ENCODE results near the gene SPATA13.

SPATA13 gene

DNA sequence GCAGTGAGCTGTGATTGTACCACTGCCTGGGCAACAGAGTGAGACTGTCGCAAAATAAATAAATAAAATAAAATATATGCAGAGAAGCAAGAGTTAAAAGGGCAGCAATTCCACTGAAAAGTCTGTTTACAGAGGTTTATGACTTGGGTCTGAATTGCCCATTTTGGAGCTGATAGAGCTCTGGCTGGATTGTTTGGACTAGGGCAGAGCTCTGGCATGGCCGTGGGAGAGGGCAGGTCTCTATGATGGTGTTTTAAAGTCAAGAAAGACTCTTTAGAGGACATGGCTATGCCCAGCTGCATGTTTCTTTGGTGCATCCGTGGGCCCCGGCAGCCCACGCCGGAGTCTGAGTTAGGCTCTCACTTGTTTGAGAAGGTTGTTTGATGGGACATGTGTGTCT lies 84.3 kb downstream of the SPATA13 start:
- H3K4me3 ChIP-seq (ENCODE audit: low read depth, low read length) = no peak overlapping the region
- TF ChIP-seq, protein P1, sequence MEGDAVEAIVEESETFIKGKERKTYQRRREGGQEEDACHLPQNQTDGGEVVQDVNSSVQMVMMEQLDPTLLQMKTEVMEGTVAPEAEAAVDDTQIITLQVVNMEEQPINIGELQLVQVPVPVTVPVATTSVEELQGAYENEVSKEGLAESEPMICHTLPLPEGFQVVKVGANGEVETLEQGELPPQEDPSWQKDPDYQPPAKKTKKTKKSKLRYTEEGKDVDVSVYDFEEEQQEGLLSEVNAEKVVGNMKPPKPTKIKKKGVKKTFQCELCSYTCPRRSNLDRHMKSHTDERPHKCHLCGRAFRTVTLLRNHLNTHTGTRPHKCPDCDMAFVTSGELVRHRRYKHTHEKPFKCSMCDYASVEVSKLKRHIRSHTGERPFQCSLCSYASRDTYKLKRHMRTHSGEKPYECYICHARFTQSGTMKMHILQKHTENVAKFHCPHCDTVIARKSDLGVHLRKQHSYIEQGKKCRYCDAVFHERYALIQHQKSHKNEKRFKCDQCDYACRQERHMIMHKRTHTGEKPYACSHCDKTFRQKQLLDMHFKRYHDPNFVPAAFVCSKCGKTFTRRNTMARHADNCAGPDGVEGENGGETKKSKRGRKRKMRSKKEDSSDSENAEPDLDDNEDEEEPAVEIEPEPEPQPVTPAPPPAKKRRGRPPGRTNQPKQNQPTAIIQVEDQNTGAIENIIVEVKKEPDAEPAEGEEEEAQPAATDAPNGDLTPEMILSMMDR (IDR thresholded peaks at IDR 0.05; ENCODE audit: low read depth, low read length) = no peak

DNA sequence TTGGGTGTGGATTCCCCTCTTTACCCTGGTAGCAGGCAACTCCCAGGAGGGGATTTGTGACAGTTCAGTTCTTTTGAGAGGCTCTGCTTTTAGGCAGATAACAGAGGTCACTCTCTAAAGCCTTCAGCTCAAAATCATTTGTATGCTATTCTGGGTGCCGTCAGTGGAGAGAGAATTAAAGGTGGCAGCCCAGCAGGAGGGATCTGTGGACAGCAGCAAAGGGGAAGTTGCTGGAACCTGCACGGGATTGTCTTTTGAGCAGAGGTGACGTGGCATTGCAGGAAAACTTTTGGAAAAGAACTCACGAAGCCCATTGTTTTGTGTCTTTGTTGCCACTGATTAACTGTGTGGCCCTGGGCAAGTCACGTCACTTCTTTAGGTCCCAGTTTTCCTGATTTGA lies 86.5 kb downstream of the SPATA13 start:
- no peak overlapping the region for H3K4me3 ChIP-seq (ENCODE audit: low read depth, low read length)

DNA sequence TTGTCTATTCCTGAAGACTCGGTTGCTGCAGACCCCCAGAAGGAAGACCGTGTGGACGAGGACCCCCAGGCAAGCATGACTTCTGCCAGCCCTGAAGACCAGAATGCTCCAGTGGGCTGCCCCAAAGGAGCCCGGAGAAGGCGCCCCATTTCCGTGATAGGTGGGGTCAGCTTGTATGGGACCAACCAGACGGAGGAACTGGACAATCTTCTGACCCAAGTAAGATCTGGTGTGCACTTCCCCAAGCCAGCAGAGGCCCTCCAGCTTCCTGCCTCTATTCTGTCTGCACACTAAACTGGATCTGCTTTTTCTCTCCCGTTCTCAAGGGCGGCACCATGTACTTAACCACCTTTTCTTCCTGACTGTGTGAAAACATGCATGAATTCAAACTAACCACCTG lies 89.1 kb downstream of the SPATA13 start:
- H3K4me3 ChIP-seq (ENCODE audit: low read depth, low read length) = no peak overlapping the region
- TF ChIP-seq, protein P1 (IDR thresholded peaks at IDR 0.05; ENCODE audit: low read depth, low read length) = no peak

More for the DNA sequence above, 86.5 kb downstream of the SPATA13 start:
- TF ChIP-seq, protein P1 (IDR thresholded peaks at IDR 0.05; ENCODE audit: low read depth, low read length) = no peak

DNA sequence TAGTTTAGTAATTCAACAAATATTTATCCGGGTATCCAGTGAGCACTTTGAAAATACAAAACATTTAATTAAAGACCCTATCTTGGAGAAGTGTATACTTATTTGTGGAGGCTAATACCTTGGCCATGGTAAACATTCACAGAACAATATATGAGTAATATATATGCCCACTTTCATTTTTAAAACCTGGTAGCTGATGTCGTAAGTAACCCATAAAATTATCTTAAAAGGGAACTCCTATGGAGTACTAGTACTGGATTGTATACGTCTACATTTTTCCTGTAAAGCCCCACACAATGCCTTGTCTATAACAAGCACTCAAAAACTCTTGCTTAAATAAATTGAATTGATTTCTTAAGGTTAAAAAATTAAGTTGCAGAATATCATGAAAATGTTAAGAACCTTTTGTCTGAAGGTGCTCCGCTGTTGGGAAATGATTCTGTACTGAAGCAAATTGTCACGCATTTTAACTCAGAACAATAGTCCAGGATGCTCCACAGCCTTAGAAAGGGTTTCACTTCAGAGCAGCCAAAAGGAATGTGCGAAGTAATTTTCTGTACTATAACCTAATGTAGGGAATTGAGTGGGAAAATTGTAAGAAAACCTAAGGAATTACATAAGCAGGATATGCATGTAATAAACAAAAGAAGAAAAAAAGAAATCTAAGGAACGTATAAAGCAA lies 90.0 kb downstream of the SPATA13 start:
- TF ChIP-seq, protein P1 (IDR thresholded peaks at IDR 0.05; ENCODE audit: low read depth, low read length) = no peak

DNA sequence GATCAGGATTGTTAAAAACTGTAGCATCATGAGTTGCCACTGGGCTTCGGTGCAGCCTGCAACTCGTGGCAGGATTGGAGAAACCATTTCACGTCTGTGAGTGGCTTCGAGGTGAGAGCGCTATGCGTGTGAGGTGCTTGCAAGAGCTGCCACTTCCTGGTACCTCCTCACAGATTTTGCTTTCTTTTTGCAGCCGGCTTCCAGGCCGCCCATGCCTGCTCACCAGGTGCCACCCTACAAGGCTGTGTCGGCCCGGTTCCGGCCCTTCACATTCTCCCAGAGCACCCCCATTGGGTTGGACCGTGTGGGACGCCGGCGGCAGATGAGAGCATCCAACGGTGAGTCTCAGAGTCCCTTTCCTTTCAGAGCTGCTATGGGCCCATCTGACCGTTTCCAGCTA lies 91.0 kb downstream of the SPATA13 start:
- TF ChIP-seq, protein P1 (IDR thresholded peaks at IDR 0.05; ENCODE audit: low read depth, low read length) = no peak

More for the DNA sequence above, 90.0 kb downstream of the SPATA13 start:
- no peak overlapping the region for H3K4me3 ChIP-seq (ENCODE audit: low read depth, low read length)

DNA sequence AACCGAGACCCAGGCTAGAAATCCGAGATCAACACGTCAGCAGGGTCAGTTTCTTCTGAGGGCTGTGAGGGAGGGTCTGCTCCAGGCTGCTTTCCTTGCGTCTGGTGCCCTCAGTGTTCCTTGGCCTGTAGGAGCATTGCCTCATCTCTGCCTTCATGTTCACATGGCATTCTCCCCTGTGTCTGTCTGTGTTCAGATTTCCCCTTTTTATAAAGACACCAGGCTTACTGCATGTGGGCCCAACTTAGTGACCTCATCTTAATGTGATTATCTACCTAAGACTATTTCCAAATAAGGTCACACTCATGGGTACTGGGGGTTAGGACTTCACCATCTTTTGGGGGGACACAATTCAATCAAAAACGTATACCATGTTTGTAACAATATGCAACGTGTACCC lies 91.6 kb downstream of the SPATA13 start:
- no peak overlapping the region for H3K4me3 ChIP-seq (ENCODE audit: low read depth, low read length)
- TF ChIP-seq, protein P1 (IDR thresholded peaks at IDR 0.05; ENCODE audit: low read depth, low read length) = no peak

More for the DNA sequence above, 91.0 kb downstream of the SPATA13 start:
- H3K4me3 ChIP-seq (ENCODE audit: low read depth, low read length) = no peak overlapping the region

DNA sequence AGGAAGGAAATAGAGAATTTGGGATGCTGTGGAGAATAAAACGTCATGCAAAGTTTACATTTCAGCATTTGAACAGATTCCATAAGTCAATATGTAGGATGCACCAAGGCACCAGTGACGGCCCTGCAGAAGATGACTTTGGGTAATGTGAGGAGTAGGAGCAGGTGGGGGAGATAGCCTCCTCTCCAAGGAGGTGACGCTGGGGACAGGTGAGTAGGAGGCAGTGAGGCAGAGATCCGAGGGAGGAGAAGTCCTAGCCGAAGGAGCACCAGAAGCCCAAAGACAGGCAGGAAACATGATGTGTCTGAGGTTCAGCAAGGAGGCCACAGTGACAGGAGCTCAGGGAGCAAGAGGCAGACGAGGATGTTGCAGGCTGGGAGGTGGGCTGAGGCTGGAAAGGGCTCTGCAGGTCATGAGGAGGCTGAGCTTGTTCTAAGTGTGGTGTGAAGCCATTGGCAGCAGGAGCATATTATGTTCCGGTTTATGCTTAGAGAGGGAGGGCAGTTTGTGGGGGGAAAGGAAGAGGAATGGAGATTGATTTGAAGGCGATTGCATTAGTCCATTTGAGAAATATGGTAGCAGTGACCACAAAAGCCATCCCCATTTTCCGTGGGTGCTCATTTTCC lies 93.1 kb downstream of the SPATA13 start:
- no peak overlapping the region for H3K4me3 ChIP-seq (ENCODE audit: low read depth, low read length)
- TF ChIP-seq, protein P1 (IDR thresholded peaks at IDR 0.05; ENCODE audit: low read depth, low read length) = no peak
